Adrenal gland (tissue), 5 donors: Measurements from ENCODE around the gene TCERG1L.

ENCODE experiments used
- CTCF ChIP-seq, 6 experiments: fragments of 450-650 bp in 4 of 6; fragments of 200-600 bp in 2 of 6; sonication (generic) in 1 of 6; IDR thresholded peaks; 1 replicate in 5 of 6; 2 replicates in 1 of 6; pipeline versions ENCODE4 v1.5.1 to v1.8.0; 2016 to 2021; ENCODE audit warnings: antibody characterized with exemption in 6 of 6, mild to moderate bottlenecking in 2 of 6, moderate library complexity in 1 of 6
- POLR2A ChIP-seq, 2 donors: fragments of 450-650 bp; IDR thresholded peaks; one replicate each; pipeline ENCODE4 v1.6.1; 2017; ENCODE audit warnings: antibody characterized with exemption in 2 of 2, mild to moderate bottlenecking in 2 of 2, moderate library complexity in 1 of 2
- donor health status: DM: no; HTN: no; CAD: no.

- TF ChIP-seq CTCF (IDR thresholded peaks at IDR 0.05) = no peak
- TF ChIP-seq POLR2A (IDR thresholded peaks at IDR 0.05) = no peak
Measured at GRCh38 chr10:131337741-131338140, 26.2 kb upstream of the TCERG1L start.
